Stimulated activated CD4-positive, alpha-beta T cell treated with anti-CD3 and anti-CD28 coated beads, Interleukin-1b, Interleukin-23, amount 100 ng/mL, for 4 hours (primary cell): ENCODE results near the gene LENG9.
"Not testable (repeated sequence)": the region's sequence is repeated elsewhere in the genome, so short reads cannot be mapped to it uniquely, and the experiment has no call there.

ENCODE experiments used
- DNase-seq, 2 donors: peaks; one replicate each; pipeline ENCODE4 v3.0.0-alpha.2; 2020; ENCODE audit warnings: low read depth in 2 of 2

LENG9 gene

DNA sequence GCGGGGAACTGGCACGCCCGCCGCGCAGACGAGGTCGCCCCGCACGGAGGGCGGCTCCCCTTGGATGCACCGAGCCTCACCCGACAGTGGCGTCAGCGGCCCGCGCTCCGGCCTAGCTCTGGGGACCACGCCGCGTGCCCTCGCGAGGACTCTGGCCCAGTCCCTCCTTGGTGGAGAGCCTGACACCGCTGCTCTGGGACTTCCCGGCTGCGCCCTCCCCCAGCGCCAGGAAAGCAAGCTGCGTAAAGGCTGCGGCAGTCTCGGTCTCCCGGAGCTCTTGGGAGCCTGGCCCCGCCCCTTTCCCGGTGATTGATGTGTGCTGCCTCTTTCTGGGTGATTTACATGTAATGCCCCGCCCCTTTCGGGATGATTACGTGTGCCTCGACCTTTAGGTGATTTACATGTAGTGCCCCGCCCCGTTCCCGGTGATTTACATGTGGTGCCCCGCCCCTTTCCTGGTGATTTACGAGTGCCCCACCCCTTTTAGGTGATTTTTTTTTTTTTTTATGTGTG, at the start of gene LENG9:
TSS of gene LENG9 (minus strand) at position 248 of the 513 bp plus-strand sequence. CDS start 252 bp downstream, outside the sequence.
- peak; percentile 87 to 93 for DNase-seq

DNA sequence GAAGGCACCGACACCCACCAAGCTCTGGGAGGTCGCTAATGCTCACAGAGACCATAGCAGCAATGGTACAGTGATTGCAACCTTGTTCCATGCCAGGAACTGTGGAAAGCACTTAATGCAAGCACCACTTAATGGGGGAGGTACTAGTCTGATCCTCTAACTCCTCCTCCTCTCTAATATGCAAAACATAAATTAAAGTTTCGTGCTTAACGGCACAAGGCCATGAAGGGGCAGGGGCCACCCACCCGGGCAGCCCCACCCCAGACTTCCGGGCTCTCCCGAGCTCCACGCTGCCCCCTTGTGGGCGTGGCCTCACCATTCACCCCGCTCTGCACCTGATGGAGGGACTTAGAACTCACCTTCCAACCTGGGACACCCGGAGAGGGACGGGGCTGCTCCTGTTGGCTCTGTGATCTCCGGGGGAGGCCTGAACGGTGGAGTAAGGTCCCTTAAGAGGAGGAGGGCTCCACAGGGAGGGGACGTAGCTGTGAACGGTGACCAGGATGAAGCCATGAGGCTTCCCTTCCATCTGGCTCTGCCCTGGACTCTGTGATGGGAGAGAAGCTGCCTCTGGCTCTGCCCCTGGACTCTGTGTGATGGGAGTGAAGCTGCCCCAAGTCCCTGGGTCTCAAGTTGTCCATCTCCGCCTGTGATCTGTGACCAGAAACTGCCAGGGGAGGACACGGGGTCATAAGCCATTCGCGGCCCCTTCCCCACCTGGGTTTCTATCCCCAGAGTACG, 45.8 kb upstream of the LENG9 start:
- DNase-seq, result not testable (repeated sequence)

DNA sequence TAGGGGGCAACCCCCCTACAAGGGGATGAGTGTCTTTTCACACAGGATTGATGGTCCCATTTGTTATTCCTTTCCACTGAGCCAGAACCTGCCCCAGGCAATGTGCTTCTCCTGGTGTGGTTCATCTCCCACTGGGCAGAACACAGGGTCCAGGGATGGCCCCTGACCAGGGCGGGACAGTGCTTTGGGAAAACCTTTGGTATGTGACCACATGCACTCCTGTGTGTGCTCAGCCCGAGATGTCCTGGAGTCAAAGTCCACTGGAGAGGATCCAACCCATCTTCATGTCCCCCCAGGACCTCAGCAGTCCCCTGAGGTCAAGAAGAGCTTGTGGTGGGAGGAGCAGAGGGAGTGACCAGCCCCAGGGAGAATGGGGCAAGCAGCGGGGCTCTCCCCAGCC, 44.9 kb upstream of the LENG9 start:
- not testable (repeated sequence) for DNase-seq

DNA sequence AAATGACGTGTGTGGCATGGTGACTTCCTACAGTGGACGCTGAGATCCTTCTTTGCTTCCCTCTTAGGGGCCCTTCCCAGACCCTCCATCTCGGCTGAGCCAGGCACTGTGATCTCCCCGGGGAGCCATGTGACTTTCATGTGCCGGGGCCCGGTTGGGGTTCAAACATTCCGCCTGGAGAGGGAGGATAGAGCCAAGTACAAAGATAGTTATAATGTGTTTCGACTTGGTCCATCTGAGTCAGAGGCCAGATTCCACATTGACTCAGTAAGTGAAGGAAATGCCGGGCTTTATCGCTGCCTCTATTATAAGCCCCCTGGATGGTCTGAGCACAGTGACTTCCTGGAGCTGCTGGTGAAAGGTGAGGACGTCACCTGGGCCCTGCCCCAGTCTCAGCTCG, 44.2 kb upstream of the LENG9 start:
- DNase-seq, result no peak

DNA sequence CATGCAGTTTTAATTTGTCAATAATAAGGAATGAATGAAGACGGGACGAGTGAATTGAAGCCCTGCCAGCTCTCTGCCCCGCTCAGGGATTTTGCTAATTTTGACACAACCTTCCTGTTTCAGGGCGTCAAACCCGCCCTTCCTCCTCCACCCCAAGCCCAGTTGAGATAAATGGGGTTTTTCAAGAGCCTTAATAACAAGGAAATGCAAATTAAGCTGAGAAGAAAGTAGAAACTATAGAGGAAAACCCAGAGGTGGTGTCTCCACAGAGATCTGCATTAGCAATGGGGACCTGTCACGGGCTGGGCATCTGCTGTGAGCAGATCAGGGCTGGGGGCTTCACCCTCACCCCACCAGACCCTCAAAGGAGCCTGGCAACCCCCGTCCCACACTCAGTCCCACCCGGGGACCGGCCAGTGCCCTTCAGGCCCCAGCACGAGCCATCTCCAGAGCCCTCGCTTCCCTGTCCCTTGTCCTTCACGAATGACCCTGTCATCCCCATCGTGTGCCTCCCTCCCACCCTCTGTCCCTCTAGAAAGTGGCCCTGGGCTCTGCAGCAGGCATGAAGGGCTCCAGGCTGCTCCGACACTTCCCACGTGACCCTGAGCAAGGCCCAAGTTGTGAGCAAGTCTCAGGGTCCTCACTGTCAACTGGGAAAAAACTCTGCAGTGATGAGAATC, 43.6 kb upstream of the LENG9 start:
- not testable (repeated sequence) for DNase-seq

DNA sequence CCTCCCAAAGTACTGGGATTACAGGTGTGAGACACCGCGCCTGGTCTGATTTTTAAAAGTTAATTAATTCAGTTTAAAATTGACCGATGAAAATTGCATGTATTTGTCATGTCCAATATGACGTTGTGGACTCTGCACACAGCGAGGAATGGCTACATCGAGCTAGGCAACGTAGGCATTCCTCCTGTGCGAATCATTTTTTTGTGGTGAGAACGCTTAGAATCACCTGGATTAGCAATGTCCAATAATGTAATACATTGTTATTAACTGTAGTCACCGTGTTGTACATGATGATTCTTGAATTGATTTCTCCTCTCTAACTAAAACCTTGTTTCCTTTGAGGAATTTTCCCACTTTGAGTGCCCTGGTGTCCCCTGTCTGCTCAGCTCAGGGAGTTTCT, 42.5 kb upstream of the LENG9 start:
- DNase-seq, result no peak

DNA sequence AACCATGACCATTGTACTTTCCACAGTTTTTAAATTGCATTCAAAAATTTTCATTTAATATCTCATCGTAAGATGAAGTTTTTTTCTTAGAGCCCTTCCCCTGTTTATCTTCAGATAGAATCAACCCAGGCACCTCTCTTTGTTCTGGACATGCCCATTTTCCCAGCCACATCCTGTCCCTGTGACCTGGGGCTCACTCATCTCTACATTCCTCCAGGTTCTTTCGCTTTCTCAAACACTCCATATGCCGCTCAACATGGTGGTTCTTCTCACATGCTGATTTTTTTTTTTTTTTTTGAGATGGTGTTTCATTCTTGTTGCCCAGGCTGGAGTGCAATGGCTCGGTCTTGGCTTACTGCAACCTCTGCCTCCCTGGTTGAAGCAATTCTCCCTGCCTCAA, 42.0 kb upstream of the LENG9 start:
- DNase-seq, result not testable (repeated sequence)

DNA sequence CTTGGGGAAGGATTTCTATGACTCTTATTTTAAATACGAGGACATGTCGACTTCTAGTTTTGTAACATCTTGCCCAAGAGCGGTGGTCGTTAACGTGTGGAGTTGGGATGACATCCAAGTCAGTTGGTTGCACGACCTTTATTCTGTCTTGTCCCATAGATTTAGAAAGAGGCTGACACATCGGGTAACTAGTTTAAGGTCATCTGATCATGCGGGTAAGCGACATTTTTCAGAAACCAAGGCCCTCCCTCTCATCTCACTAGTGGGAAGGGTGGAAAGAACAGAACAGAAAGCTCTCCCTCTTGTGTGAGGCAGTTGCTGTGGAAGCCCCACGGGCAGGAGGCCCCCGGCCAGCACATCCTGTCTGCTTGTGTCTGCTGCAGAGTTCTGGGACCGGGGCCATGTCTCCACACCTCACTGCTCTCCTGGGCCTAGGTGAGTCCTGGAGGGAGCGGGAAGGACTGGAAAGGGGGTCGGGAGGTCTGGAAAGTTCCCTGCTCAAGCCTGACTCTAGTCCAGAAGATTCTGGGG, 39.0 kb upstream of the LENG9 start, which contains the start of gene LAIR2:
TSS of gene LAIR2 (plus strand) at position 314 of the 531 bp plus-strand sequence. CDS start at position 402, 88 bp downstream.
- no peak for DNase-seq

DNA sequence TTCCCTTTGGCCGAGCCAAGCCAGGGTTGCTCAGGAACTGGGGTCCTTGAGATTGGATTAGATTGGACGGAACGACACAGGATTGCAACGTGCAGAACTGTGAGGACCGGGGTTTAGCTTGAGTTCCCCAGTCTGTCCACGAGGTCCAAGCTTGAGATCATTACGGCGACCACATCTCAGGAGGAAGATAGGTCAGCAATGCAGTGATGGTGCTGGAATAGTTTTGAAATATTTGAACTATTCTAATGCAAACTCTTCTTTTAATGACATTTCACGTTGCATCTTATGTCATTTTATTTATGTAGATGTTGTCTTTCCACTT, 34.8 kb upstream of the LENG9 start:
- not testable (repeated sequence) for DNase-seq

DNA sequence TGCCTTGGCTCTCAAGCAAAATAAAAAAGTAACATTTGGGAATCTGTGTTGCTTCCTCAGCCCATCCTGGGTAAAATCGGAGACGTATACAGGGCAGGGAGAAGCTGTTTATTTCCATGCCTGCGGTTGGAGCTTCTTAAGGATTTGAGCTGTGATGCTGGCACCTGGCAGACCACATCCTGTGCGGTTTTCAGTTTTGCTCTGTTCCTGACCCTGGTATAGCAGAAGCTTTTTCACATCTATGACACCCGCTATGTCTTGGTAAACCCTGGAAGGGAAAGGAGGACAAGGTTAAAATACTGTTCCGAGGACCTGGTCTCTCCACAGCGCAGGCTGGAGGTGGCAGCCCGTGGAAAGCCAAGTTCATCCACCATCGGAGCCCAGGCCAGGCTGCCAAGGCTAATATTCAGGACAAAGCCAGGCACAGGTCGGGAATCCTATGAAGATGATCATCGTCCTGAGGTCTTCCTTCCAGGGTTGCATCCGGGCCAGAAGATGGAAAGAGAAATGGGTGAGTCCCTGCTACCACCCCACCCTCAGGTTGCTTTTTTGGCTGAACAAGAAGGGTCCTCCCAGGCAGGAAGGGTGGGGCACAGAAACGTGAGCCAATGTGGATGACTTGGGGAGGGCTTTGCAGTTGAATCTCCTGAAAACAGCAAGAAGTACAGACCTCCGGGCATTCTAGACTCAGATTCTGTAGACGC, 34.3 kb upstream of the LENG9 start:
- DNase-seq, result not testable (repeated sequence)

DNA sequence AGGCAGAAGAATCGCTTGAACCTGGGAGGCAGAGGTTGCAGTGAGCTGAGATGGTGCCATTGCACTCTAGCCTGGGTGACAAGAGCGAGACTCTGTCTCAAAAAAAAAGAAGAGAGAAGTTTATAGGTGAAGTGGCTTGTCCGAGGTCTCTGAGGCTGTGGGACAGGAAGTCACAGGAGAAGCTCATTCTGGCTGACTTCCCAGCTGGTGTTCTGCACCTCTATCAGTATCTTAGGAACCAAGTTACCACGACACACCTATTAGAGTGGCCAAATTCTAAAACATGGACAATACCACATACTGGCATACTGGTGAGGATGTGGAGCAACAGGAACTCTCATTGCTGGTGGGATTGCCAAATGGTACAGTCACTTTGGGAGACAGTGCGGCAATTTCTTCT, 31.7 kb upstream of the LENG9 start:
- DNase-seq, result not testable (repeated sequence)

DNA sequence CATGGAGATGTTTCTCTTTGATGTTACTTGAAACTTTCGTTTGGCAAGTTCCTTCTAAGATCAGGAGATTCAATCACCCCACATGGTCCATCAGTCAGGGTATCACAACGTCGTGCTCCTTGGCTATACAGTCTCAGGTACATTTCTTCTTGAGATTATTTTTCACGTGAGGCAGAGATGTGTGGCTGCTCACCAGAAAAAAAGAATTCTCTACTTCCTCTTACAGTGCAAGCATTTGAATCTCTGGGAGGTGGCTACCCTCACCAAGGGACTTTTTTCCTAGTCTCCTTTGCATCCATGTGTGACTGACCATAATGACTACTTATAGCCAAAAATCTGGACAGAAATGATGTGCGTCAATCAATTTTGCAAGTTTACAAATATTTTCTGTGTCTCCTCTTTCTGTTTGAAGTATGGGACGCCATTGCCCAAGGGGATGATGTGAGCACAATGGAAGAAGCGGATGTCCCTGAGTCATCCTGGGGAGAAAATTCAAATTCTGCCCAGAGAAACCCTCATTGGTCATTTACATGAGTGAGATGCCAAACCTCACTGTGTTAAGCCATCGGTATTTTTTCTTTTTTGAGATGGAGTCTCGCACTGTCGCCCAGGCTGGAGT, 30.5 kb upstream of the LENG9 start:
- DNase-seq, result no peak

DNA sequence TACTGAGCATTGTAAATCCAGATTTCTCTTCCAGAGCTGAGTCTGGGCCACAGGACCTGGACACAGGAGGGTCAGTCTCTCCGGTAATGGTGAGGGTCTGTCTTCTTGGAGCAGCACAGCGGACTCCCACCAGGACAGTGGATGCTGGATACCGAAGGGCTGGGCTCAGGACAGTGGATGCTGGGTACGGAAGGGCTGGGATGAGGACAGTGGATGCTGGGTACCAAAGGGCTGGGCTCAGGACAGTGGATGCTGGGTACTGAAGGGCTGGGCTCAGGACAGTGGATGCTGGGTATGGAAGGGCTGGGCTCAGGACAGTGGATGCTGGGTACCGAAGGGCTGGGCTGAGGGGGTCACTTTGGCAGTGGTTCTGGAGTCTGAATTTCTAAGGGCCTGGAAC, 29.5 kb upstream of the LENG9 start:
- DNase-seq, result not testable (repeated sequence)

DNA sequence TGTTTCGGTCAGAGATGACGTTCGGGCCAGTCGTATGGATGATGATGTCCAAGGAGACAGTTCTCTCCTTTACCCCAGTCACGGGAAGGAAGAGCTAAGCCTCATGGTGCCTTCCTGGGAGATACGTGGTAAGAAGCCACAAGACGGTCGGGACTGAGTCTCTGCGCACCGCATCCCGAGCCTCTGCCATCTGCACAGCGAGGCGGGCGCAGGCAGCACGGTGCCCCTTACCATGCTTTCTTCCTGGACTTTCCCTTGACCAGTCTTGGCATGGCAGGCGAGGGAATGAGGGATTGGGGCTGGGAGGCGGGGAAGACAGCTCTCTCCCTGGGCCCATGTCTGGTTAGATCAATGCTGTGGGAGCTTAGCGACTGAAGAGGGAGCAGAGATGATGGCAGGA, 29.0 kb upstream of the LENG9 start:
- DNase-seq, result no peak

DNA sequence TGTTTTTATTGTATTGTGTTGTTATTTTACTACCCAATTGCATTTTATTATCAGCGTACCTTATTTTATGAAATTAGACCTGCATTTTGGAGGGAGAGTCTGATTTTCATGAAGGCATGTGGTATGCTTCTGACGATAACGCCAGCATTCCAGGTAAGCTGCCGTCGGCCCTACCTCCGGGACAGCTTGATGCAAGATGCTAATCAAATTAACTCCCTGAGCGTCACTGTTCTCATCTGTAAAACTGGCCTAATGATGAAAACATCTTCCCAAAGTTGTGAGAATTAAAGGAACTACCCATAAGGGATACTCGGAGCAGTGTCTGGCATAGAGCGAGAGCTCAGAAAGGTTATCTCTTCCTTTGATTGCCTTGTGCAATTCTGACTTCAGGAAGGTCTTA, 26.2 kb upstream of the LENG9 start:
- DNase-seq, result no peak

DNA sequence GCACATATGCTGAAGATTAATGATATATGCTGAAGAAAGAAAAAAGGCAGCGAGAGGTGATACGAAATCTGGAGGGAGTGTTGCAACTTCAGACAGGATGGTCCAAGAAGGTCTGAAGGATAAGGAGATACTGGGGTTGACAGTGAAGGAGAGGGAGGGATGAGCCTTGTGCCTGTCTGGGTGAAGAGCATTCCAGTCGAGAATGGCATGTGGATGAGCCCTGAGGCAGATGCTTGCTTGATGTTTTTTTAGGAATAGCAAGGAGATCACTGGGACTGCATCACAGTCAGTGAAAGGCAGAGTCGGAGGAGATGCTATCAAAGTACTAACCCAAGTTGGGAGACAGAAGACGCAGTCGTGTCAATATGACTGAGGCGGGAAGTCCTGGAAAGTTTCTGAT, 25.8 kb upstream of the LENG9 start:
- no peak for DNase-seq

DNA sequence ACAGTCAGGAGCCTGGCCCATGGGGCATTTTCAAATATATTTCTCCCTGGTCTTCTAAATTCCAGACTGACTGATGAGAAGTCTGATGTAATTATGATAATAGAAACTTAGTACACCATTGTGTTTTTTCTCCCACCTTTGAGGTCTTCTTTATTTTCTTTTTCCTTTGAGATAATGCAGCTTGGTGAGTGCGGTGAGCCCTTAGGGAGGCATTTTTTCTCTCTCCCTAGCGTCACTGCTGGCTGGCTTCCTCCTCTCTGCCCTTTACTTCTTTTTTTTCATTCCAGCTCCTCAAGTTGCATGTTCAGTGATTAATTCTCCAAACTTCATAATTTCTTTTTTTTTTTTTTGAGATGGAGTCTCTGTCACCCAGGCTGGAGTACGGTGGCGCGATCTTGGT, 22.3 kb upstream of the LENG9 start:
- no peak for DNase-seq

DNA sequence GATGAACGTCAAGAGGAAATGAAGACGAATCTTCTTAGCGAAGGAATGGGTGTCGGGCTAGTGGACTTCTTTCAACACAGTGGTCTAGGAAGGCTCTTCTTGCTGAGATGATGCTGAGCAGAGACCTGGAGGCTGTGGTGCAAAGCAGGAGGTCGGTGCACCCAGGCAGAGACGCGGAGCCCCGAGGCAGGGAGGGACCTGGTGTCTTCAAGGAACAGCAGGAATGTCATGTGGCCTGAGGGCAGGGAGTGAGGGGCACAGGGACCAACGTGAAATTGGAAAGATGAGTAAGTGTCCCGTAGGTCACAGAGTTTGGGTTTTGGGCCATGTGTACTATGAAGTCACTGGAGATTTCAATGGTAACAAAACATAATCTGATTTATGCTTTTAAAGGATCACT, 20.9 kb upstream of the LENG9 start:
- no peak for DNase-seq

DNA sequence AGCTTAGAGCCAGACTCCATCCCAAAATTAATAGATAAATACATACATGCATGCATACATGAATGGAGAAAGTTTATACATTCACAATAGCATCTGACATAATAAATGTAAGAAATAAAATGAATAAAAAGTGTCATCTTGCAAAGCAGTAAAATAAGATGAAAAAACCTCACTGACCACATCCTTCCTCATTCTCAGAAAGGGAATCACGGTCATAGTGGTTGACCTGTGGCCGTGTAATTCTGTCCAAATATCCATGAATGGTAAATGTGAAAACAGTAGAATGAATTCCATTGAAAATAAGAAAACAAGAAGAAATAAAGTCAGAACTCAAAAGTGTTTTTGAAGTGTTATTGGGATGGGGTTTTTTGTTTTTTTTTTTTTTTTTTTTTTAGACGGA, 19.3 kb upstream of the LENG9 start:
- no peak for DNase-seq

DNA sequence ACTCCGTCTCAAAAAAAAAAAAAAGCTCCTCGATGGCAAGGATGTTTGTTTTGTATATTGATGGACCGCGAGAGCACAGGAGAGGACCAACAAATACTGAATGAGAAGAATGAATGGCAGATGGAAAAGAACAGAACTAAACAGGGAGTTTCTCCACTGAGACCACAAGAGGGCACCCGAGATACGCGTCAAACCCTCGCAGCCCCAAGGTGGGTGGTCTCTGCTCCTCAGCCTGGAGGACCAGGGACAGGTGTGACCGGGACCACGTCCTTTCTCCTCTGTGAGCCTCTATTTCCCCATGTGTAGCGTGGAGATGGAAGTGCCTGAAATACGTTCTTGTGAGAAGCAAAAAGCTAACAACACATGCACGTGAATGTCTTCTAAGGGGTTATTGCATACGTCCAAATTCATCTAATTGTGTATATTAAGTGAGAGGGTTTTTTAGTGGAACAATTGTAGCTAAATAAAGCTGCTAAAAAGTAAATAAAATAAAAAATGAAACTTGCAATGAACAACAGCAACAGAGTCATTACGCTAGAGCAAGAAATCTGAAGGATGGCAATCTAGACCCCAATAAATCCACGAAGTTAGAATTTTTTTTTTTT, 17.9 kb upstream of the LENG9 start:
- no peak for DNase-seq

DNA sequence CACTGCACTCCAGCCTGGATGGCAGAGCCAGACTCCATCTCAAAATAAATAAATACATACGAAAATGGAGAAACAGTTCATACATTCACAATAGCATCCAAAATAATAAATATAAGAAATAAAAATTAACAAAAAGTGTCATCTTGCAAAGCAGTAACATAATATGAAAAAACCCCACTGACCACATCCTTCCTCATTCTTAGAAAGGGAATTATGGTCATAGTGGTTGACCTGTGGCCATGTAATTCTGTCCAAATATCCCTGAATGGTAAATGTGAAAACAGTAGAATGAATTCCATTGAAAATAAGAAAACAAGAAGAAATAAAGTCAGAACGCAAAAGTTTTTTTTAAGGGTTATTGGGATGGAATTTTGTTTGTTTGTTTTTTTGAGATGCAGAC, 16.5 kb upstream of the LENG9 start:
- DNase-seq, result no peak
